Cortex of kidney (tissue), 1 donor: ENCODE data around the gene FN1.
"Not testable (repeated sequence)": the region's sequence is repeated elsewhere in the genome, so short reads cannot be mapped to it uniquely, and the experiment has no call there.

ENCODE experiments used
- DNase-seq: peaks from one replicate; lab custom pipeline; 2025; lab: John Stamatoyannopoulos, UW

The FN1 gene

GRCh38 chr2:215364157-215365155 lies 71.4 kb downstream of the FN1 start:
- no peak for DNase-seq

DNA sequence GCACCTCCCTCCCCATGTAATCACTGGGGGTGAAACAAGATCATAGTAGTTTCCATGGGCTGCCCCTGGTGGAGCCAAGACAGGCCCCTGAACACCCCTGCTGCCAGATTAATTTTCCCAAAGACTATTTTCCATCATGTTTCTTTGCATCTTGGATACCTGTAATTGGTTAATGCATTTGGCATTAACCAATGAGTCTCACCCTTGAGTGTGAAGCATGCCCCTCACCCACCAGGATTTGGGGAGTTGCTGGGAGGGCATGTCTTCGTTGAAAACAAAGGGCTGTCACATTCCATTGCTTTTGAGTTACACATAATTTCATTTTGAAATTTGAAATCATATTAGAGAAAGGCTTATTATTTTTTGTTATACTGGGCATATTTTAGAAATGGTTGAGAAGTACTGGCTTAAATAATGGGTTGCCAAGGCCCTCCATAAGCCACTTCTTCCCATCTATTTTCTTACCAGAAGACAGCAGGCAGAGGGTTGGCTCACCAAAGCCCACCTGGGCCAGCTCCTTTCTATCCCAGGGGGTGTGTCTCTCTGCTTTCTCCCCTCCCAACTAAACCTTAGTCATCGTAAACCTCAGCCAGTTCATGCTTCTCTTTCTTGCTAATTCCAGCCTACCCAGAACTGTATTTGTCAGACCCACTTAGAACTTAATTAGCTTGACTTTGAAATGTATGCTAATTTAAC lies 72.3 kb downstream of the FN1 start:
- DNase-seq = no peak

DNA sequence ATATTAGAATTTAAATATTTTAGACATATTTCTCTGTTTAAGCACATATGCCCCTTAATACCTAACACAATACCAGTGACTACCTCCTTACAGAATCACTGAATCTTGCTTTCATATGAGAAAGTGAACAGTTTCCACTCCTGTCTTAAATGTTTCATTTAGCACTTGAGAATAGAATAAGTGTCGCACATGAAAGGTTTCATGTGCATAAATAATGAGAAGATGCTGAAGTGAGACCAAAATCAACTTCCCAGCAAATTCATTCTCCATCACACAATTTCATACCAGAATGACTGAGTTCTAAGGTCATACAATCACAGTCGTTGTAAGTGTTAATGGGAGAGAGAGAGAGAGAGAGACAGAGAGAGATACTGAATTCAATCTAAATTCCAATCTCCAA lies 72.8 kb downstream of the FN1 start:
- DNase-seq = no peak

- no peak for DNase-seq
These were observed 73.3 kb downstream of the FN1 start for GRCh38 chr2:215362562-215362904.

DNA sequence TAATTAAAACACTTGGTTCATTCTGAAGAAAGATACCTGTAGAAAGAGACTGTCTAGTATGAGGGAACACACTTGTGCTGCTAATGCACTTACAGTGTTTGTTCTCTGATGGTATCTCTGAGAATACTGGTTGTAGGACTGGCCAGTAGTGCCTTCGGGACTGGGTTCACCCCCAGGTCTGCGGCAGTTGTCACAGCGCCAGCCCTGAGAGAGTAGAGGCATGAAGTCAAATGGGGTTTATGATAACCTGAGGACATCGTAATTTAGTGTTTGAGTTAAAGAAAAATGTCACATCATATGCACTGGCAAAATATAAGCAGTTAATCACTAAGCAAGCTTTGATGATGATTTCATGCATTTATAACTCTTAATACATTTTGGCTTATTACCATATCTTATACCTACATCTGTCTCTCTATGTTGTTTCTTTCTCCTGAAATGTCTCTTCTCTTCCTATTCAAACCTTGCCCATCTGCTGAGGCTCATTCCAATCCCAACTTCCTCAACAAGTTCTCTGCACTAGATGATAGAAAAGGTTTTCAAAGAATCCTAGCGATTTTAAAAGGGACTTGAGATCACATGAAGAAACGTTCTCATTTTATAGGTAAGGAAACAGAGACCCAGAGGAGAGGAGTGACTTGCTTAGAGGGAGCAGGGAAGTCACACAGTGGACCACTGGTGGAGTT lies 73.8 kb downstream of the FN1 start:
- DNase-seq = no peak

GRCh38 chr2:215361211-215361875 lies 74.5 kb downstream of the FN1 start:
- no peak for DNase-seq

- DNase-seq = no peak
These were observed 75.3 kb downstream of the FN1 start for GRCh38 chr2:215360596-215360995.

- not testable (repeated sequence) for DNase-seq
These were observed 75.8 kb downstream of the FN1 start for GRCh38 chr2:215360059-215360458.

- DNase-seq = no peak
These were observed 76.3 kb downstream of the FN1 start for GRCh38 chr2:215359576-215359922.

GRCh38 chr2:215358891-215359575 lies 76.8 kb downstream of the FN1 start:
- no peak for DNase-seq

DNA sequence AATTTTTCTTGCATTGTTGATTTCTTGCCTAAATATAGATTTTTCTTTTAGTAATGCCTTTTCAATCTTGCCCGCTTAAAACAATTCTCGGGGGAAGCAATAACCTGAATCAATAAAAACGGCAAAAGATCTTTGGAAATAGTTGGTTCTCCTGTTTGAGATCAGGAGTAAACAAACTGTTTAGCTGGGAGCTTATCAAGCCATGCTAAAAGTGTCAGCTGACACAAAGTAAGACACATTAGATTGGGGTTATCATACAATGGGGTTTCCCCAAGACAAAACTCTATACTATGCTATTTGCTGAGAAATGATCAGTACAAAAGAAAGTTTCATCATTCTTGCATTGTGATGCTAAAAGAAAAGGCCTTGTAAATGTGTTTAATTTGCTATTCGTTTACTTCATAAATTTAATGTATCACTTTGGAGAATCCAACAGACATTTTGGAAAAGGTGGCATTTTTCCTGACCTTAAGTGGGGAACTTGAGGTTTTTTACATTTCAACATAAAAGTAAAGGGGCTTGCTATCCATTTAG lies 77.5 kb downstream of the FN1 start:
- no peak for DNase-seq

DNA sequence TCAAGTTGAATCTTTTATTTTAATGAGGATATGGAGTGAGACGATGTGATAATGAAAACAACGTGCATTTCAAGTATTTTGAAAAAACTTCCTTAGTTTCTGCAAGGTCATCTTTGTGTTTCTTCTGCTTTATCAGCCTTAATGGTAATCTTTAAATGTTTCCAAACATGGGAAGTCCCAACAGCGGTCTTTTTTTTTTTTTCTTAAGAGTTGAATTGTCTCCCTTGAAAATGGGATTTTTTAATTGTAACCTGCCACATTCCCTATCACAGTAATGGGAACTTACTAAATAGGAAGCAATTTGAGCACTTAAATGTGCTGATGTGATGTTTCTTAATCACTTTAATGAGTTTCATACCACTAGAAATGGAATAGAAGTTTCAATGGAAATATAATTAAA lies 78.2 kb downstream of the FN1 start:
- DNase-seq = no peak

GRCh38 chr2:215356948-215357461 lies 78.9 kb downstream of the FN1 start:
- DNase-seq = no peak

DNA sequence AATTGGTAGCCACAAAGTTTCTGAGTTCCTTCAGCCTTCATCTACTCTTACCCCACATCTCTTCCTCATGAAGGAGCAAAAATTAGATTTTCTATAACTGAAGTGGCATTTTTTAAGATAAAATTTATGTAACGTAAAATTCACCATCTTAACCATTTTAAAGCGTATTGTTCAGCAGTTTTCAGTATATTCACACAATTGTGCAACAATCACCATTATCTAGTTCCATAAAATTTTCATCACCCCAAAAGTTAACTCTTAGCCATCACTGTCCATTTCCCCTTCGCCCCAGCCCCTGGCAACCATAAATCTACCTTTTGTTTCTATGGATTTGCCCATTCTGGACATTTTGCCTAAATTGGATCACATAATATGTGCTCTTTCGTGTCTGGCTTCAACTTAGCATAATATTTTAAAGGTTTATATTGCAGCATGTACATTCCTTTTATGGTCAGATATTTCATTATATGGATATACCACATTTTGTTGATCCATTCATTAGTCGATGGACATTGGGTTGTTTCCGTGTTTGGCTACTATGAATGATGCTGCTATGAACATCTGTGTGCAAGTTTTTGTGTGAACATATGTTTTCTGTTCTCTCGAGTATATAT lies 79.4 kb downstream of the FN1 start:
- no peak for DNase-seq

- no peak for DNase-seq
These were observed 80.1 kb downstream of the FN1 start for GRCh38 chr2:215355801-215356200.

- DNase-seq = no peak
These were observed 80.8 kb downstream of the FN1 start for GRCh38 chr2:215354771-215355695.

DNA sequence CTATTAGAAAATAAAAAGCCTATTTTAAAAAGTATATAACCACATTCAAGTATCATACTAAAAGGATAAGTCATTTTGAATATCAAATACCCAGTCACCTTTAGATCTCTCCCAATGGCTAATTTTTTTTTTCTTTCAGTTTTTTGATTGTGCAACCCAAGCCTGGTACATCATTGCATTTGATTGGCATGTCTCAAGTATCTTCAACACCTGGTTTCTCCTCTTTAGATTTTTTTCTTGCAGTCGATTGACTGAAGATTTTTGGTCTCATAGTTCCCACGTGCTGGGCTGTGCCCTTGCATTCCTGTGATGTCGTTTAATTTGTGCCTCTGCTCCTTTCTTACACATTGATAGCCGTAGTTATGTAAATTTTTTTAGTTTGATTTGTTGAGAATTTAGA lies 83.3 kb downstream of the FN1 start:
- DNase-seq = no peak

DNA sequence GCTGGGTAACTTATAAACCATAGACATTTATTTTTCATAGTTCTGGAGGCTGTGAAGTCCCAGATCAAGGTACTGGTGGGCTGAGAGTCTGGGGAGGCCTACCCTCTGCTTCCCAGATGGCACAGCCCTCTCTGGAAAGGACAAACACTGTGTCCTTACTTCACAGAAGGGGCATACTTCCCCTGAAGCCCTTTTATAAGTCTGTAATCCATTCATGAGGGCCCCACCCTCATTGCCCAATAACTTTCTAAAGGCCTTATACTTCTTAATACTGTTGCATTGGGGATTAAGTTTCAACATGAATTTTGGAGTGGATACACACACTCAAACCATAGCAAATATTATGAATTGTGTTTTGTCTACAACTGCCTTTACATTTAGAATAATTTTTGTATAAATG lies 88.0 kb downstream of the FN1 start:
- no peak for DNase-seq

GRCh38 chr2:215338883-215339679 lies 96.8 kb downstream of the FN1 start:
- DNase-seq = no peak
